Measurements from ENCODE around the gene SIRT2.

DNA sequence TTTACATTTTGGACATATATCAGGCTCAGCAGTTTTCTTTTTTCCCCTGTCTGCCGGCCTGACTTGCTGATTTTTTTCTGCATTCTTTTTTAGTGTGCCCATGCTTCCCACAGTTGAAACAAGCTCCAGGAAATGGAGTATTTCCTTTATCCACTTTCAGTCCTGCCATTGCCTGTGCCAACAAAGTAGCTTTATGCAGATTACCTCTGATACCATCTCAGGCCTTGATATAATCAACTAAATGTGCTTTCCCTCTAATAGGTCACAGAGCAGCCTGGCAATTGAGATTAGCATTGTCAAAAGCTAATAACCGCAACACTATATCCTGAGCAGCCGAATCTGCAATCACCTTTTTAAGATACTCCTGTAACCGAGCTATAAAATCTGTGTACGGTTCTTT, 40.5 kb upstream of the SIRT2 start:
- TF ChIP-seq POLR2AphosphoS5 (IDR thresholded peaks at IDR 0.05; ENCODE audit: borderline replicate concordance, low read depth, low read length) = no peak
- no peak for TF ChIP-seq EZH2 (IDR thresholded peaks at IDR 0.05)

All from SK-N-MC (cell line).